Hematopoietic multipotent progenitor cell treated with erythropoietin and hydrocortisone succinate and interleukin-3 and kit ligand, for 15 days (in vitro differentiated cells): ENCODE results near the gene GSK3B.

Source experiments
- DNase-seq: peaks from one replicate; pipeline ENCODE4 v3.0.0-alpha.2; 2015; ENCODE audit warnings: low spot score

Gene GSK3B

GRCh38 chr3:120093911-120094775 is at the start of gene GSK3B:
Gene GSK3B, minus strand, starts transcription at chr3:120094447. Its CDS starts 1,013 bp downstream, at chr3:120093434.
- DNase-seq: peak; percentile 68

GRCh38 chr3:120143676-120144075 is 49.4 kb upstream of the GSK3B start:
- no peak for DNase-seq

- DNase-seq: no peak
Measured at GRCh38 chr3:120142236-120142635, 48.0 kb upstream of the GSK3B start.

GRCh38 chr3:120140098-120140742 is 46.0 kb upstream of the GSK3B start:
- DNase-seq: no peak

GRCh38 chr3:120139140-120139539 is 44.9 kb upstream of the GSK3B start:
- DNase-seq: no peak

- DNase-seq: no peak
Measured at GRCh38 chr3:120137548-120137947, 43.3 kb upstream of the GSK3B start.

- no peak for DNase-seq
Measured at GRCh38 chr3:120130656-120131055, 36.4 kb upstream of the GSK3B start.

GRCh38 chr3:120129718-120130513 is 35.7 kb upstream of the GSK3B start:
- DNase-seq: no peak

- DNase-seq: no peak
Measured at GRCh38 chr3:120129051-120129450, 34.8 kb upstream of the GSK3B start.

- no peak for DNase-seq
Measured at GRCh38 chr3:120125992-120126391, 31.7 kb upstream of the GSK3B start.

- DNase-seq: no peak
Measured at GRCh38 chr3:120119846-120120510, 25.7 kb upstream of the GSK3B start.

GRCh38 chr3:120114981-120115380 is 20.7 kb upstream of the GSK3B start:
- no peak for DNase-seq

- DNase-seq: no peak
Measured at GRCh38 chr3:120114376-120114775, 20.1 kb upstream of the GSK3B start.

GRCh38 chr3:120113128-120114116 is 19.2 kb upstream of the GSK3B start:
- no peak for DNase-seq

- no peak for DNase-seq
Measured at GRCh38 chr3:120111898-120112297, 17.7 kb upstream of the GSK3B start.

- no peak for DNase-seq
Measured at GRCh38 chr3:120103276-120103675, 9.0 kb upstream of the GSK3B start.

GRCh38 chr3:120102674-120103073 is 8.4 kb upstream of the GSK3B start:
- DNase-seq: no peak

GRCh38 chr3:120102232-120102631 is 8.0 kb upstream of the GSK3B start:
- DNase-seq: no peak

GRCh38 chr3:120101624-120102023 is 7.4 kb upstream of the GSK3B start:
- no peak for DNase-seq

- DNase-seq: no peak
Measured at GRCh38 chr3:120100711-120101110, 6.5 kb upstream of the GSK3B start.

- DNase-seq: no peak
Measured at GRCh38 chr3:120098710-120099109, 4.5 kb upstream of the GSK3B start.
